Sigmoid colon (tissue), 7 donors: ENCODE data around the gene FADS1. TPM values are rescaled to one million over a fixed set of nuclear protein-coding genes. Genes with fewer than 3 reads are reported as not detected.

Source experiments
- DNase-seq: peaks from one replicate; pipeline ENCODE4 v3.0.0-alpha.2; 2019
- H3K27ac ChIP-seq, 4 donors: fragments of 200-600 bp; sonication (generic); one replicate each; pipeline ENCODE4 v1.5.1; 2016 to 2019; ENCODE audit warnings: mild to moderate bottlenecking in 1 of 4
- H3K27me3 ChIP-seq, 3 donors: fragments of 200-600 bp; sonication (generic); one replicate each; pipeline ENCODE4 v1.5.1; 2019; ENCODE audit warnings: mild to moderate bottlenecking in 1 of 3
- H3K36me3 ChIP-seq, 4 donors: fragments of 200-600 bp; sonication (generic); one replicate each; pipeline ENCODE4 v1.5.1; 2016 to 2019
- H3K4me1 ChIP-seq, 4 donors: fragments of 200-600 bp; sonication (generic); one replicate each; pipeline ENCODE4 v1.5.1; 2017 to 2019
- H3K4me3 ChIP-seq, 4 donors: fragments of 200-600 bp; sonication (generic); one replicate each; pipeline ENCODE4 v1.5.1; 2017 to 2019; ENCODE audit warnings: mild to moderate bottlenecking in 2 of 4, moderate library complexity in 1 of 4
- H3K9me3 ChIP-seq, 4 donors: fragments of 200-600 bp in 3 of 4; sonication (generic) in 3 of 4; one replicate each; pipeline versions ENCODE4 v1.5.1 to v1.6.1; 2013 to 2019
- CTCF ChIP-seq, 4 experiments: fragments of 450-650 bp in 3 of 4; fragments of 200-600 bp in 1 of 4; IDR thresholded peaks; one replicate each; pipeline ENCODE4 v1.5.1; 2016 to 2019; ENCODE audit warnings: antibody characterized with exemption in 4 of 4, mild to moderate bottlenecking in 3 of 4, moderate library complexity in 2 of 4
- EP300 ChIP-seq, 4 donors: sonication (generic); formaldehyde crosslinking; IDR thresholded peaks; one replicate each; pipeline ENCODE4 v1.6.1; 2017; ENCODE audit warnings: antibody characterized with exemption in 4 of 4
- POLR2A ChIP-seq, 2 donors: fragments of 450-650 bp; IDR thresholded peaks; one replicate each; pipeline ENCODE4 v1.6.1; 2016; ENCODE audit warnings: antibody characterized with exemption in 2 of 2, mild to moderate bottlenecking in 2 of 2, moderate library complexity in 2 of 2
- POLR2AphosphoS5 ChIP-seq, 4 donors: sonication (generic); formaldehyde crosslinking; IDR thresholded peaks; one replicate each; pipeline ENCODE4 v1.6.1; 2017; ENCODE audit warnings: antibody characterized with exemption in 4 of 4
- WGBS, 2 donors: extraction: QIAGEN DNeasy Blood & Tissue Kit; methylation state at CpG; one replicate each; pipeline ENCODE4 v1.1.7; 2013; 5-methylcytosine and 5-hydroxymethylcytosine counted together
- intact Hi-C: fragments of 100-400 bp; cut with DNase I; formaldehyde crosslinking; loops from one replicate; pipeline ENCODE4 v1.15.1; 2023
- polyA plus RNA-seq, 3 donors: library from polyadenylated mRNA; stranded (reverse); fragments of 200-250 nt; gene quantifications; one replicate each; pipeline ENCODE4 v1.2.3, GENCODE V29; 2013
- total RNA-seq, 4 donors: library from RNA; depleted of rRNA; stranded (reverse); fragments of >200 nt; gene quantifications; one replicate each; pipeline ENCODE4 v1.1.0, GENCODE V29; 2016
- donor health status: healthy with polysubstance abuse.
- donor health status: Bipolar disorder and iron deficiency.
- donor health status: healthy.

FADS1 gene
- total and polyA plus RNA-seq, 7 donors, result 1.2 to 17.7 (median 12.6) TPM

GRCh38 chr11:61805146-61805545 is 11.7 kb downstream of the FADS1 start:
- no peaks in the 10 kb centered on the region for H3K27me3 ChIP-seq
- DNase-seq, result no peak
- H3K4me1 ChIP-seq, result no peaks in the 10 kb centered on the region
- intact Hi-C loops, result no loop called here
- no peak overlapping the region for H3K27ac ChIP-seq
- WGBS, 2 donors, result 89 to 95% methylated on average over 1 of the region's 1 CpG
- H3K4me3 ChIP-seq, result no peak overlapping the region
- TF ChIP-seq CTCF (IDR thresholded peaks at IDR 0.05) (no peak), POLR2A (IDR thresholded peaks at IDR 0.05) (no peak), EP300 (IDR thresholded peaks at IDR 0.05) (no peak), POLR2AphosphoS5 (IDR thresholded peaks at IDR 0.05) (no peak)
- H3K9me3 ChIP-seq, result no peaks in the 10 kb centered on the region
- H3K36me3 ChIP-seq, result peaks cover 0 to 83% (median 4%) of the 10 kb centered on the region in 4 donors

GRCh38 chr11:61803889-61804647 is 12.7 kb downstream of the FADS1 start:
- peaks cover 0 to 73% (median 3%) of the 10 kb centered on the region in 4 donors for H3K36me3 ChIP-seq
- intact Hi-C loops, result no loop called here
- no peak for TF ChIP-seq EP300 (IDR thresholded peaks at IDR 0.05)
- TF ChIP-seq CTCF (IDR thresholded peaks at IDR 0.05), result no peak
- TF ChIP-seq POLR2A (IDR thresholded peaks at IDR 0.05), result no peak
- H3K4me1 ChIP-seq, result no peaks in the 10 kb centered on the region
- H3K27me3 ChIP-seq, result no peaks in the 10 kb centered on the region
- no peak for DNase-seq
- 92 to 95% methylated on average over 3 of the region's 3 CpGs for WGBS, 2 donors
- H3K4me3 ChIP-seq, result no peak overlapping the region
- no peak overlapping the region for H3K27ac ChIP-seq
- no peaks in the 10 kb centered on the region for H3K9me3 ChIP-seq

DNA sequence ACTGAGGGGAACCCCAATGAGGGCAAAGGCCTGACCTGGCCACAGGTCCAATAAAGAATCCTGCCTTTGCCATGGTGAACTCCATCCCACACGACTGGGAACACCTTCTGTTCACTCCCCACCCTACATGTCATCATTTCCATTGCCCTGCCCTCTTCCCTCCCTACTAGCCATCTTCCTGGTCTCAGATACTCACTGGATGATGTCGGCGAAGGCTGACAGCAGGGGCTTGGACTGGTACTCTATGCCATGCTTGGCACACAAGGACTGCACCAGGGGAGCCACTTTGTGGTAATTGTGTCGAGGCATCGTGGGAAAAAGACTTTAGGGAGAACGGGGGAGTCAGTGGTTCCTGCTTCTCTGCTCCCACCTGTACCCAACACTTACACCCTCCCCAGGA is 14.2 kb downstream of the FADS1 start:
- 92 to 93% methylated on average over 6 of the region's 6 CpGs for WGBS, 2 donors
- intact Hi-C loops, result no loop called here
- no peaks in the 10 kb centered on the region for H3K9me3 ChIP-seq
- H3K27ac ChIP-seq, result no peak overlapping the region
- peaks cover 0 to 59% (median 3%) of the 10 kb centered on the region in 4 donors for H3K36me3 ChIP-seq
- no peak overlapping the region for H3K4me3 ChIP-seq
- TF ChIP-seq POLR2A (IDR thresholded peaks at IDR 0.05) (no peak), CTCF (IDR thresholded peaks at IDR 0.05) (no peak), EP300 (IDR thresholded peaks at IDR 0.05) (no peak), POLR2AphosphoS5 (IDR thresholded peaks at IDR 0.05) (no peak)
- H3K4me1 ChIP-seq, result peaks cover 0 to 3% (median 2%) of the 10 kb centered on the region in 4 donors
- DNase-seq, result no peak
- H3K27me3 ChIP-seq, result no peaks in the 10 kb centered on the region

DNA sequence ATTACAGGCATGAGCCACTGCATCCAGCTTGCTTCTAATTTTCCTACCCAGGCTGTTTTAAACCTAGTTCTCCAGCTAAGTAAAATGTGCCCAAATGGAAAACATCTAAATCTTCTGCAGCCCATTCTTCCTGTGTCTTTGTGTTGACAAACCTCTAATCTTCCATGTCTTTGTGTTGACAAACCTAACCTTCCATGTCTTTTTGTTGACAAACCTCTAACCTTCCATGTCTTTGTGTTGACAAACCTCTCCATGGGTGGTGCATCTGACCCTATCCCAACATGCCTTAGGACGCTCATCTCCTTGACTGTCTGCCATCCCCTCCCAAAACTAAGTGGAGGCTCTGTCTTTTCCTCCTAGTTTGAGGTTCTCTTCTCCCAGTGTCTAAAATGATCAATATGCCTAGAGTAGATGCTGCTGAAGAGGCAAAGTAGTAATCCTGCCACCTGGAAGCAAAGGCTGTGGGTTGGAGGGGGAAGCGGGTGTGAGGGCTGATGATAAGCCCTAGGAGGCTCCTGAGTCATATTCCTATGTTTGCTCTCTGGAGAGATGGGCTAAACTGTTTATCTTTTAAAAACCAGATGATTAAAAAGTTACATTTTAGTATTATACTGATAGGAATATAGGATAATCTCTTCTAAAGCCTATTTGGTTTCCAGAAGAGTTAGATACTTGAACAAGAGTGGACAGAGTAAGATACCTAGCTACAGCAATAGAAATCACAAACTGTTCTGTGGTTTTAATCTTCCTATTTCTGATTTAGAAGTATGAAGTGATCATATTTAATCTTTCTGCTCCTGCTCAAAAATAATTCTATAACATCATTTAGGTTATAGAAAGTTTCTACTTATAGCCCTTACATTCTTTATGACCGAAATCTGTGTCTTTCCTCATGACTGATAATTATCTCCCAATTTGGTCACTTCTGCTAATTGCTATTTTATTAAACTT is 16.2 kb downstream of the FADS1 start:
- H3K4me3 ChIP-seq, result no peak overlapping the region
- no peaks in the 10 kb centered on the region for H3K27me3 ChIP-seq
- WGBS, 2 donors, result 73 to 91% methylated on average over 3 of the region's 3 CpGs
- H3K27ac ChIP-seq, result no peak overlapping the region
- TF ChIP-seq POLR2AphosphoS5 (IDR thresholded peaks at IDR 0.05) (no peak), EP300 (IDR thresholded peaks at IDR 0.05) (no peak), CTCF (IDR thresholded peaks at IDR 0.05) (no peak), POLR2A (IDR thresholded peaks at IDR 0.05) (no peak)
- H3K36me3 ChIP-seq, result peaks cover 0 to 47% (median 3%) of the 10 kb centered on the region in 4 donors
- H3K9me3 ChIP-seq, result no peaks in the 10 kb centered on the region
- no peak for DNase-seq
- intact Hi-C loops, result no loop called here
- peaks cover 0 to 6% (median 5%) of the 10 kb centered on the region in 4 donors for H3K4me1 ChIP-seq
